Measurements from ENCODE around the gene EPHA7. TPM values are rescaled to one million over a fixed set of nuclear protein-coding genes. Genes with fewer than 3 reads are reported as not detected.

Gene EPHA7
- total RNA-seq, 1 experiment from 2014 or later: 9.6 TPM

DNA sequence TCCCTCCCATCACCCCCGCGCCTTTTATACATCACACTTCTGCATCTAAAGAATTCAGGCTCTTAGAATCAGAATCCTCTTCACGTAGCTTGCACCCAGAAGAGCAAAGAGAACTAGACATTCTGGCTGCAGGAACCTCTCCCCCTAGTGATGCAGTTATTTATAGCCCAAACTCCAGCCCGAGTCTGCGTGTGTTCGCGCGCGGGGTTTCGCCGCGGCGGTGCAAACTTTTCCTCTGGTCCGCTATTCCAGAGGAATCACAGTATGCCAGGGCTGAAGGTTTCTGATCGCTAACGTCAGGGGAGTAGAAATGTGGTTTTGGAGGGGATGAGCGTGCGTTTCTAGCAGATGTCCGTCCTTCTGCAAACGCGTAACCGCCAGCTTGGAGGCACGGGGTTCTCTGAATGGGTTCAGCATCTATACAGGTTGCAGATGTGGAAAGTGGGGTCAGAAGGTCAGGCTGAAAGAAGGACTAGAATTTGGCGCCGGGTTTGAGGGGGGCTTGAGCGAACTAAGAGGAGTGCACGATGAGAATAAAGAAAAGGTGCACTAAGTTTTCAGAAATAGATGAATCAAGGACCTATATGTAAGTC is 1.8 kb downstream of the EPHA7 start (continued):
- TF ChIP-seq, protein P1, sequence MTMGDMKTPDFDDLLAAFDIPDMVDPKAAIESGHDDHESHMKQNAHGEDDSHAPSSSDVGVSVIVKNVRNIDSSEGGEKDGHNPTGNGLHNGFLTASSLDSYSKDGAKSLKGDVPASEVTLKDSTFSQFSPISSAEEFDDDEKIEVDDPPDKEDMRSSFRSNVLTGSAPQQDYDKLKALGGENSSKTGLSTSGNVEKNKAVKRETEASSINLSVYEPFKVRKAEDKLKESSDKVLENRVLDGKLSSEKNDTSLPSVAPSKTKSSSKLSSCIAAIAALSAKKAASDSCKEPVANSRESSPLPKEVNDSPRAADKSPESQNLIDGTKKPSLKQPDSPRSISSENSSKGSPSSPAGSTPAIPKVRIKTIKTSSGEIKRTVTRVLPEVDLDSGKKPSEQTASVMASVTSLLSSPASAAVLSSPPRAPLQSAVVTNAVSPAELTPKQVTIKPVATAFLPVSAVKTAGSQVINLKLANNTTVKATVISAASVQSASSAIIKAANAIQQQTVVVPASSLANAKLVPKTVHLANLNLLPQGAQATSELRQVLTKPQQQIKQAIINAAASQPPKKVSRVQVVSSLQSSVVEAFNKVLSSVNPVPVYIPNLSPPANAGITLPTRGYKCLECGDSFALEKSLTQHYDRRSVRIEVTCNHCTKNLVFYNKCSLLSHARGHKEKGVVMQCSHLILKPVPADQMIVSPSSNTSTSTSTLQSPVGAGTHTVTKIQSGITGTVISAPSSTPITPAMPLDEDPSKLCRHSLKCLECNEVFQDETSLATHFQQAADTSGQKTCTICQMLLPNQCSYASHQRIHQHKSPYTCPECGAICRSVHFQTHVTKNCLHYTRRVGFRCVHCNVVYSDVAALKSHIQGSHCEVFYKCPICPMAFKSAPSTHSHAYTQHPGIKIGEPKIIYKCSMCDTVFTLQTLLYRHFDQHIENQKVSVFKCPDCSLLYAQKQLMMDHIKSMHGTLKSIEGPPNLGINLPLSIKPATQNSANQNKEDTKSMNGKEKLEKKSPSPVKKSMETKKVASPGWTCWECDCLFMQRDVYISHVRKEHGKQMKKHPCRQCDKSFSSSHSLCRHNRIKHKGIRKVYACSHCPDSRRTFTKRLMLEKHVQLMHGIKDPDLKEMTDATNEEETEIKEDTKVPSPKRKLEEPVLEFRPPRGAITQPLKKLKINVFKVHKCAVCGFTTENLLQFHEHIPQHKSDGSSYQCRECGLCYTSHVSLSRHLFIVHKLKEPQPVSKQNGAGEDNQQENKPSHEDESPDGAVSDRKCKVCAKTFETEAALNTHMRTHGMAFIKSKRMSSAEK (CRISPR knock-in tag; IDR thresholded peaks at IDR 0.05; ENCODE audit: borderline replicate concordance): no peak
- no peak for TF ChIP-seq KAT7 (CRISPR knock-in tag; IDR thresholded peaks at IDR 0.05; ENCODE audit: borderline replicate concordance)
- no peak for TF ChIP-seq ZNF317 (CRISPR knock-in tag; IDR thresholded peaks at IDR 0.05; ENCODE audit: borderline replicate concordance, low read depth)
- no peak for TF ChIP-seq NFE2L1 (CRISPR knock-in tag; IDR thresholded peaks at IDR 0.05)
- TF ChIP-seq ZNF423 (CRISPR knock-in tag; IDR thresholded peaks at IDR 0.05): no peak

DNA sequence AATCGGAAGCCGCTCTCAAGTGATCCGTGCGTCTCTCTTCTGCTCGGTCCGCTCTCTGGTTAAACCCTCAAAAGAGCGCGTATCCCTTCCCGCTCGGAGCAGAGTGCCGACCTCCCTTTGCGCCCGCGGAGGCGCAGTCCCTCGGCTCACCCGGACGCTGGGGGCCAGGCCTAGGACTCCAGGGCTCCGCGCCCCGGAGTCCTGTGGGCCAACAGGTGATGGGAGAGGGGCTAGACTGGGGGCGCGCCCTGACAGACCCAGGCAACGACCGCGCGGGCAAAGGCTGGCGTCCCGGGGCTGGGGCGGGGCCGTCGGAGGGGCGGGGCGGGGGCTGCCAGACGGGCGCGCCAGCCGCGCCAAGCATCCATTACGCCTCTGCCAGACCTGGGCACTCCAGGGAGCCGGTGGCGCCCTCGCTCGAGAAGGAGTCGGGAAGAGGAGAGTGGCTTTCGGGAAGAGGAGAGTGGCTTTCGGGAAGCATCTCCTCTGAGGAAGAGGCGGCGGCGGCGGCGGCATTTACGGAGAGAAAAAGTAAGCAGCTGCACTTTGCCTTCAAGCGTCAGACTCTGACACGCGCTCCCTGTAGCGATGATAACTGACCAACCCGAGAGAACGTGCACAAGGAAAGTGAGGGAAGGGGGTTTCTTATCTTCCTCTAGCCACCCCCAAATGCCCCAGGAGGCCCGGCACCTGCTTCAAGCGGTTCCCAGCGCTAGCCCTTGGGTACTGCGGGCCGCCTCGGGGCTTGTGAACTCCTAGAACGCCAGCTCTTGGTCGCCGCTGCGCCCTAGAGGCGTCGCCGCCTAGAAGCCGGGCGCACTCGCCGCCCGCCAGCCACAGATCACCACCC is 2.6 kb downstream of the EPHA7 start:
- no peak overlapping the region for H3K27ac Mint-ChIP-seq
- CTCF ChIA-PET: interaction anchor here (0.7 to 1.0 kb wide), 2 partner anchors 370 to 380 kb away, joined by 3 read pairs; no protein-coding TSS in a partner anchor
- ATAC-seq (peak; percentile 14), DNase-seq (ENCODE audit: low spot score) (peak; percentile 65)
- TF ChIP-seq TP53 (CRISPR knock-in tag; IDR thresholded peaks at IDR 0.05): 0 out of 2 replicates have a peak, but pooled peaks have one; percentile 13
- TF ChIP-seq ZNF423 (CRISPR knock-in tag; IDR thresholded peaks at IDR 0.05): 0 out of 2 replicates have a peak, but pooled peaks have one; percentile 13
- TF ChIP-seq ATF1 (CRISPR knock-in tag; IDR thresholded peaks at IDR 0.05): no peak
- 0 out of 2 replicates have a peak, but pooled peaks have one; percentile 33 for TF ChIP-seq SP1 (CRISPR knock-in tag; conservative IDR thresholded peaks at IDR 0.05)
- TF ChIP-seq, protein P2, sequence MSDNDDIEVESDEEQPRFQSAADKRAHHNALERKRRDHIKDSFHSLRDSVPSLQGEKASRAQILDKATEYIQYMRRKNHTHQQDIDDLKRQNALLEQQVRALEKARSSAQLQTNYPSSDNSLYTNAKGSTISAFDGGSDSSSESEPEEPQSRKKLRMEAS (CRISPR knock-in tag; IDR thresholded peaks at IDR 0.05): 0 out of 2 replicates have a peak, but pooled peaks have one; percentile 16
- H3K4me1 Mint-ChIP-seq: peaks cover 23% of the 10 kb centered on the region
- H3K36me3 Mint-ChIP-seq: no peaks in the 10 kb centered on the region
- H3K4me3 Mint-ChIP-seq: peak overlapping the region; percentile 100
- no peaks in the 10 kb centered on the region for H3K9me3 Mint-ChIP-seq
- POLR2A ChIA-PET: interaction anchor here (0.6 kb wide), 1 partner anchor 80 kb away, joined by 3 read pairs; no protein-coding TSS in a partner anchor
- peaks cover 43% of the 10 kb centered on the region for H3K27me3 Mint-ChIP-seq (ENCODE audit: low read depth)

- DNase-seq (ENCODE audit: low spot score) (no peak), ATAC-seq (no peak)
- Mint-ChIP-seq H3K9me3 (no peaks in the 10 kb centered on the region), H3K27ac (no peak overlapping the region), H3K36me3 (0 out of 2 replicates have a peak, but pooled peaks cover 3% of the 10 kb centered on the region), H3K27me3 (ENCODE audit: low read depth) (peaks cover 32% of the 10 kb centered on the region), H3K4me3 (no peak overlapping the region), H3K4me1 (peaks cover 10% of the 10 kb centered on the region)
- ChIA-PET CTCF (no interaction called here), POLR2A (no interaction called here)
- TF ChIP-seq, protein P3, sequence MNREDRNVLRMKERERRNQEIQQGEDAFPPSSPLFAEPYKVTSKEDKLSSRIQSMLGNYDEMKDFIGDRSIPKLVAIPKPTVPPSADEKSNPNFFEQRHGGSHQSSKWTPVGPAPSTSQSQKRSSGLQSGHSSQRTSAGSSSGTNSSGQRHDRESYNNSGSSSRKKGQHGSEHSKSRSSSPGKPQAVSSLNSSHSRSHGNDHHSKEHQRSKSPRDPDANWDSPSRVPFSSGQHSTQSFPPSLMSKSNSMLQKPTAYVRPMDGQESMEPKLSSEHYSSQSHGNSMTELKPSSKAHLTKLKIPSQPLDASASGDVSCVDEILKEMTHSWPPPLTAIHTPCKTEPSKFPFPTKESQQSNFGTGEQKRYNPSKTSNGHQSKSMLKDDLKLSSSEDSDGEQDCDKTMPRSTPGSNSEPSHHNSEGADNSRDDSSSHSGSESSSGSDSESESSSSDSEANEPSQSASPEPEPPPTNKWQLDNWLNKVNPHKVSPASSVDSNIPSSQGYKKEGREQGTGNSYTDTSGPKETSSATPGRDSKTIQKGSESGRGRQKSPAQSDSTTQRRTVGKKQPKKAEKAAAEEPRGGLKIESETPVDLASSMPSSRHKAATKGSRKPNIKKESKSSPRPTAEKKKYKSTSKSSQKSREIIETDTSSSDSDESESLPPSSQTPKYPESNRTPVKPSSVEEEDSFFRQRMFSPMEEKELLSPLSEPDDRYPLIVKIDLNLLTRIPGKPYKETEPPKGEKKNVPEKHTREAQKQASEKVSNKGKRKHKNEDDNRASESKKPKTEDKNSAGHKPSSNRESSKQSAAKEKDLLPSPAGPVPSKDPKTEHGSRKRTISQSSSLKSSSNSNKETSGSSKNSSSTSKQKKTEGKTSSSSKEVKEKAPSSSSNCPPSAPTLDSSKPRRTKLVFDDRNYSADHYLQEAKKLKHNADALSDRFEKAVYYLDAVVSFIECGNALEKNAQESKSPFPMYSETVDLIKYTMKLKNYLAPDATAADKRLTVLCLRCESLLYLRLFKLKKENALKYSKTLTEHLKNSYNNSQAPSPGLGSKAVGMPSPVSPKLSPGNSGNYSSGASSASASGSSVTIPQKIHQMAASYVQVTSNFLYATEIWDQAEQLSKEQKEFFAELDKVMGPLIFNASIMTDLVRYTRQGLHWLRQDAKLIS (CRISPR knock-in tag; IDR thresholded peaks at IDR 0.05; ENCODE audit: borderline replicate concordance): no peak
- TF ChIP-seq JAZF1 (CRISPR knock-in tag; IDR thresholded peaks at IDR 0.05) (no peak), FOXJ3 (CRISPR knock-in tag; IDR thresholded peaks at IDR 0.05; ENCODE audit: borderline replicate concordance) (no peak), NR2C2 (CRISPR knock-in tag; IDR thresholded peaks at IDR 0.05) (no peak), HMGA2 (CRISPR knock-in tag; IDR thresholded peaks at IDR 0.05) (no peak), CREM (CRISPR knock-in tag; IDR thresholded peaks at IDR 0.05) (no peak), ZNF671 (CRISPR knock-in tag; IDR thresholded peaks at IDR 0.05) (no peak), TEAD4 (CRISPR knock-in tag; IDR thresholded peaks at IDR 0.05) (no peak), SMAD4 (CRISPR knock-in tag; IDR thresholded peaks at IDR 0.05) (no peak), ETV6 (CRISPR knock-in tag; IDR thresholded peaks at IDR 0.05) (no peak)
- TF ChIP-seq, protein P4, sequence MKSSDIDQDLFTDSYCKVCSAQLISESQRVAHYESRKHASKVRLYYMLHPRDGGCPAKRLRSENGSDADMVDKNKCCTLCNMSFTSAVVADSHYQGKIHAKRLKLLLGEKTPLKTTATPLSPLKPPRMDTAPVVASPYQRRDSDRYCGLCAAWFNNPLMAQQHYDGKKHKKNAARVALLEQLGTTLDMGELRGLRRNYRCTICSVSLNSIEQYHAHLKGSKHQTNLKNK (CRISPR knock-in tag; IDR thresholded peaks at IDR 0.05): no peak
- TF ChIP-seq, protein P5, sequence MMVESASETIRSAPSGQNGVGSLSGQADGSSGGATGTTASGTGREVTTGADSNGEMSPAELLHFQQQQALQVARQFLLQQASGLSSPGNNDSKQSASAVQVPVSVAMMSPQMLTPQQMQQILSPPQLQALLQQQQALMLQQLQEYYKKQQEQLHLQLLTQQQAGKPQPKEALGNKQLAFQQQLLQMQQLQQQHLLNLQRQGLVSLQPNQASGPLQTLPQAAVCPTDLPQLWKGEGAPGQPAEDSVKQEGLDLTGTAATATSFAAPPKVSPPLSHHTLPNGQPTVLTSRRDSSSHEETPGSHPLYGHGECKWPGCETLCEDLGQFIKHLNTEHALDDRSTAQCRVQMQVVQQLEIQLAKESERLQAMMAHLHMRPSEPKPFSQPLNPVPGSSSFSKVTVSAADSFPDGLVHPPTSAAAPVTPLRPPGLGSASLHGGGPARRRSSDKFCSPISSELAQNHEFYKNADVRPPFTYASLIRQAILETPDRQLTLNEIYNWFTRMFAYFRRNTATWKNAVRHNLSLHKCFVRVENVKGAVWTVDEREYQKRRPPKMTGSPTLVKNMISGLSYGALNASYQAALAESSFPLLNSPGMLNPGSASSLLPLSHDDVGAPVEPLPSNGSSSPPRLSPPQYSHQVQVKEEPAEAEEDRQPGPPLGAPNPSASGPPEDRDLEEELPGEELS (CRISPR knock-in tag; IDR thresholded peaks at IDR 0.05): no peak
These were observed 6.2 kb downstream of the EPHA7 start for GRCh38 chr6:93413190-93413589.
